WI38 (cell line): ENCODE data around the gene VIPR2.

Experiments used
- H3K4me3 ChIP-seq: 2 replicates; pipeline ENCODE4 v1.5.1; 2011; ENCODE audit warnings: low read depth, mild to moderate bottlenecking, control low read depth, low read length
- TF ChIP-seq, protein P1 (sequence below): IDR thresholded peaks from 2 replicates; pipeline ENCODE4 v1.5.1; 2012; ENCODE audit warnings: low read depth, mild to moderate bottlenecking, control low read depth, low read length

The VIPR2 gene

DNA sequence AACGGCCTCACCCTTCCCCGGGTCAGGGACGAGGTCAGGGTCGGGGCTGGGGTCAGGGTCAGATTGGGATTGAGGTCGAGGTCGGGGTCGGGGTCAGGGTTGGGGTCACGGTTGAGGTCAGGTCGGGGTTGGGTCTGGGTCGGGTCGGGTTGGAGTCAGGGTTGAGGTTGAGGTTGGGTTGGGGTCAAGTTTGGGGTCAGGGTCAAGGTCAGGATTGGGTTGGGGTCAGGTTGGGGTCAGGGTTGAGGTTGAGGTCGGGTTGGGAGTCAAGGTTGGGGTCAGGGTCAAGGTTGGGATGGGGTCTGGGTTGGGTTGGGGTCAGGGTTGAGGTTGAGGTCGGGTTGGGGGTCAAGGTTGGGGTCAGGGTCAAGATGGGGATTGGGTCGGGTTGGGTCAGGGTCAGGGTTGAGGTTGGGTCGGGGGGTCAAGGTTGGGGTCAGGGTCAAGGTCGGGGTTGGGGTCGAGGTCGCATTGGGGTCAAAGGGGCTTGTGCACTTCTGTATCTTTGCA lies 131.4 kb downstream of the VIPR2 start:
- H3K4me3 ChIP-seq: no peak overlapping the region
- TF ChIP-seq, protein P1, sequence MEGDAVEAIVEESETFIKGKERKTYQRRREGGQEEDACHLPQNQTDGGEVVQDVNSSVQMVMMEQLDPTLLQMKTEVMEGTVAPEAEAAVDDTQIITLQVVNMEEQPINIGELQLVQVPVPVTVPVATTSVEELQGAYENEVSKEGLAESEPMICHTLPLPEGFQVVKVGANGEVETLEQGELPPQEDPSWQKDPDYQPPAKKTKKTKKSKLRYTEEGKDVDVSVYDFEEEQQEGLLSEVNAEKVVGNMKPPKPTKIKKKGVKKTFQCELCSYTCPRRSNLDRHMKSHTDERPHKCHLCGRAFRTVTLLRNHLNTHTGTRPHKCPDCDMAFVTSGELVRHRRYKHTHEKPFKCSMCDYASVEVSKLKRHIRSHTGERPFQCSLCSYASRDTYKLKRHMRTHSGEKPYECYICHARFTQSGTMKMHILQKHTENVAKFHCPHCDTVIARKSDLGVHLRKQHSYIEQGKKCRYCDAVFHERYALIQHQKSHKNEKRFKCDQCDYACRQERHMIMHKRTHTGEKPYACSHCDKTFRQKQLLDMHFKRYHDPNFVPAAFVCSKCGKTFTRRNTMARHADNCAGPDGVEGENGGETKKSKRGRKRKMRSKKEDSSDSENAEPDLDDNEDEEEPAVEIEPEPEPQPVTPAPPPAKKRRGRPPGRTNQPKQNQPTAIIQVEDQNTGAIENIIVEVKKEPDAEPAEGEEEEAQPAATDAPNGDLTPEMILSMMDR: no peak

DNA sequence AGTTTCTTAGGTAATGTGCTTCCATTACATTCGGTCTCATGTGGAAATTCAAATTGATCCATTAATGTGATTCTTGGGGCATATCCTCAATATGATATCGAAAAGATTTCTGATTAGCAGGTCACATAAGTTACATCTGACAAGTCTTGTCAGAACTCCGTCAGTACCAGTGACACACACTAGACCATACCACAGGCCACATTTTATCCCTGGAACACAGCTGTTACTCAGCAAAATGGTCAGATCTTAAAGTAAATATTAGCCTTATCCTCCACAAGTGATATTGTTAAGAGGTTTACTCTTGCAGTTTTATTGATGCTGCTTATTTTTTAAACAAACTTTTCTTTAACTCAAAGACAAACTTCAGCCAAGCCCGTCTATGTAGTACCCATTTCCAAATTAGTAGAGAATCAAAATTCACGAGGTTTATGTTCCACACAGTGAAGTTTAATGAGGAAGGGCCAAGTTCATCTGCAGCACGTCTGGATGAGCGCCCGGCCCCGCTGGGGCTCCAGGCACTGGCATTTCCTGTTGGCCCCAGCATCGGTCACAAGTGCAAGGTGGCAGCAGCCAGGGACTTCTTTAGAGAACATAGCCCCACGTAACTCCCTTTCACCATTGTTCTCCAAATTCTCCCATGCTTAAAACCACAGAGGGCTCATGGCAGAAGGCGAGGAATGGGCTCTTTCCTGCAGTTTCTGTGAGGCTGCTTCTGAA lies 132.2 kb downstream of the VIPR2 start:
- TF ChIP-seq, protein P1: no peak

DNA sequence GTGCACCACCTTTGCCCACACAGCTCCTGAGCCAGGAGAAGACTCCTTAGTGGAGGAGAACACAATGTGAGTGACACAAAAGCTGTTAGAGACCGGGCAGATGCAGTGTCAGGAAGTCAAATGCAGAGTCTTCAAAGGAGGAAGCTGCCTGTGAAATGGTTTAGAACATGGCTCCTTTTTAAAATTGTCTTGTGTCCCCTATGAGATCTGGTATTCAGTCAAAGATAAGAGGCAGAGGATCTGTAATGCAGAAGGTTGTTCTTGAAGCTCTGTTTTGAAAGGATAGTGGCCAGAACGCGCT lies 133.0 kb downstream of the VIPR2 start:
- TF ChIP-seq, protein P1: no peak
- H3K4me3 ChIP-seq: no peak overlapping the region

More for the DNA sequence above, 132.2 kb downstream of the VIPR2 start:
- H3K4me3 ChIP-seq: no peak overlapping the region

DNA sequence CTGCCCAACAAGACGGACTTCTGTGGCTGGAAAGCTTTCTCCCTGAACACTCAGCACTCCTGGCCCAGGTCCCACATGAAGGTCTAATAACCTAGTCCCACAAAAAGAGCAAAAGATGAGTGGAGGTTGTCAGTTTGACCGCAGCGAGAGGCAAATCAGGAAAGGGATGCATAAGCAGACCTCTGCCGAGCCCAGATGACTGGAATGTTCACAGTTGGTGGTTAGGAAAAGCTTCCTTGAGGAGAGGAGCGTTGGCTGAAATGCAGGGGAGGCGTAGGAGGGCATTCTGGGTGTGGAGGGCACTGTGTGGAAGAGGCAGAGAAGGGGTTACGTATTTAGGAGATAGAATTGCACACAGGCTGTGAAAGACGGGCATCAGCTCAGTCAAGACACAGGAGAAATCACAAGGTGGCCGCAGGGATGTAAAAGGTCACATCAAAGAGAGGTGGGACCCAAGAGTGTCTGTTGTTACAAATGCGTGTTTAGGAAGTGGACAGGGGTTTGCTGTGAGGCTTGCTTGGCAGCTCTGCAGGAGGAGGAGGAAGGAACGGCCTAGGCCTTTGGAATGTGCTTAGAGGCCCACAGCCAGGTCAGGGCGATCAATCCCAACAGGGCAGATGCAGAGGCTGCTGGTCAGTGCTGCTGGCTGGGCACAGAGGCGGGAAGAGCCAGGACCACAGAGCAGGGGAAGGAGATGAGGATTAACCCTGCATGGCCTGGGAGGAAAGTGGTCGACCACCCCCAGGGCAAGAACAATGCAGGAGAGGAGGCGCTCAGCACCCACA lies 133.5 kb downstream of the VIPR2 start:
- TF ChIP-seq, protein P1: no peak
- no peak overlapping the region for H3K4me3 ChIP-seq

DNA sequence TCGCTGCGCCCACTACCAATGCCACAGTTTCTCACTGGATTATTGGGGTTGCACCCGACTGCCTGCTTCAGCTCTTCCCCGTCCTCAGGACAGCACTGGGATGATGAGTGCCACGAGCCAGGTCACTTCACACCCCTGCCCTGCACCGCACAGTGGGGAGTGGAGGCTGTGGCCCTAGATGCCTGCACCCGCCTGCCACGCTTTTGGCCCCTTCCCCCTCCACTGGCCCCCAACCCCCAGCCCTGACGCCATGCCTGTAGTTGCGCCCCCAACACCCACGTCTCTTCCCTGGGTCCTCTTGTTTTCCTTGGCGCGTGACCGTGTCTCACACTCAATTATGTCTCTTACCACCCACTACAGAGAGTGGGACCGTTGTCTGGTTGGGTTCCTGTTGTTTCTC lies 134.3 kb downstream of the VIPR2 start:
- TF ChIP-seq, protein P1: no peak
- no peak overlapping the region for H3K4me3 ChIP-seq

DNA sequence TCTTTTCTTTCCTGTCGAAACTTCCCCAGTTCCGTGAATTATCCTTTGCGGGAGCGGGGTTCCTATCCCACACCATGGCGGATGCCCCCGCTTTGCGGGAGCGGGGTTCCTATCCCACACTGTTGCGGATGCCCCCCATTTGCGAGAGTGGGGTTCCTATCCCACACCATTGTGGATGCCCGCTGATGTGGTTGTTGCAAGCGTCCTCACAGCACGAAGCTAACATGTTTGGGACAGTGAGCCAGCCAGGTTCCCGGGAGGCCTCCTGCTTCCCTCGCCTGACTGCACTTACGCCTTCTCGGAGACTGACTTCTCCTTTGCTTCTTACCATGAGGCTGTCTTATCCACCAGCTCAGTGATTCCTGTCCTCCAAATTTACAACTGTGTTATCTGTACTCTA lies 134.7 kb downstream of the VIPR2 start:
- no peak overlapping the region for H3K4me3 ChIP-seq
- TF ChIP-seq, protein P1: no peak

DNA sequence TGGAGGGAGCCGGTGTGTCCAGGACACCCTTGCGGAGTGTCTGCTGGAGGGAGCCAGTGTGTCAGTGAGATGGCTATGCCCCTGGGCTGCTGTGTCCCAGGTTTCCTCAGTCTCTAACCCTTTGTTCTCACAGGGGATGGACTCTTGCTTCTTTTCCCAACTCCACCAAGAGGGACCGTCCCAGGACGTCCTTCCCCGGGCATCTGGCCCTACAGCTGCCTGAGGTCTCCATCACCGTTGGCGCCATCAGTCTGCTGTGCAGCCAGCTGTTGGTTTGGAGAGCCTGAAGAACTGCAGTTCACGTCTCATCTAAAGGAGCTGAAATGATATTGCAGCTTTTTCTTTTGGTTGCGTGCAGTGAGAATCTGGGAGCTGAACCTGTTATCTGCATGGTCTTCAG lies 136.2 kb downstream of the VIPR2 start:
- no peak overlapping the region for H3K4me3 ChIP-seq
- TF ChIP-seq, protein P1: no peak
